ENCODE results near the gene TNFRSF9. TPM values are rescaled to one million over a fixed set of nuclear protein-coding genes. Genes with fewer than 3 reads are reported as not detected.

TNFRSF9 gene
- total RNA-seq, 4 donors from 2014 or later, result 0.17 TPM; not detected in 3

DNA sequence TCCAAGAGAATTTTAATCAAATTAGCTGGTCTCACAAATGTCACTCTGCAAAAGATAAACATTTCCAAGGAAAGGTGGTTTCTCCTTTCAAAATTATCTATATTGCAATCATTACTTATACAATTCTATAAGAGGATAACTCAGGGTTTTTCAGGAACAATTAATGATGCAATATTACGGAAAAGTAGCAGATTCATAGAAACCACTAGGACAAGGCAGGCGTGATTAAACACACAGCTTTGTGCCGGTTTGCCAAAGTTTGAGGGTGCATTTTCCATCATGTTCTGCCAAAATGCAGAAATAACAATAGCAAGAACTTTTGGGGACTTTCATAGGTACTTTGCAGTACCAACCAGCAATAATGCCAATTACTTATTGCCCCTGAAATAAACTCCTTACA, 605 bp downstream of the TNFRSF9 start:
- 62% methylated on average over 3 of the region's 3 CpGs for WGBS
- intact Hi-C loops (cut with DNase I), result no loop called here
- TF ChIP-seq CTCF (IDR thresholded peaks at IDR 0.05) (no peak), EP300 (IDR thresholded peaks at IDR 0.05) (no peak), POLR2A (IDR thresholded peaks at IDR 0.05; ENCODE audit: low read depth) (no peak), POLR2AphosphoS5 (IDR thresholded peaks at IDR 0.05) (no peak)

DNA sequence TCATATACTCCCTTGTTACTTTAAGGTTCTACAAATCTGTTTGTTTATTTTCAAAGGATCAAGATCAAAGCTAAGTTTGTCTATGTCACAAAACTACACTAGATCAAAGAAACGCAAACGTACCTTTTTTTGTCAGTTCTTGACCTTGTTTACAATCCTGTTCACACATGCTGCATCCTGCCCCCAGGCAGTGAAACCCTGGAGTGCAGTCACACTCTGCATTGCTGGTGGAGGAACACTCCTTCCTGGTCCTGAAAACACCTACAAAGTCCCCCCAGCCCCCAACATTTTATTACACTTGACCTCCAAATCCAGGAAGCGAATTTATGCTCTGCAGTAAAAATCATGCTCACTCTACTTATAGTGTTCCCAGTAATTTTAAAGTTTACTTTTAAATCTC, 2.6 kb downstream of the TNFRSF9 start:
- no peak overlapping the region for H3K27ac ChIP-seq (replicated peaks in 1 of 4)
- H3K36me3 ChIP-seq, result no peaks in the 10 kb centered on the region
- H3K9me3 ChIP-seq, result no peaks in the 10 kb centered on the region
- no peak overlapping the region for H3K4me3 ChIP-seq
- H3K27me3 ChIP-seq, result peaks cover 0 to 47% (median 0%) of the 10 kb centered on the region in 4 donors
- peaks cover 10 to 17% (median 13%) of the 10 kb centered on the region in 4 donors for H3K4me1 ChIP-seq
- no peak for DNase-seq (ENCODE audit: extremely low spot score)
- 62% methylated on average over 3 of the region's 3 CpGs for WGBS
- TF ChIP-seq POLR2AphosphoS5 (IDR thresholded peaks at IDR 0.05), result no peak
- TF ChIP-seq POLR2A (IDR thresholded peaks at IDR 0.05; ENCODE audit: low read depth), result no peak
- TF ChIP-seq CTCF (IDR thresholded peaks at IDR 0.05), result no peak
- TF ChIP-seq EP300 (IDR thresholded peaks at IDR 0.05), result no peak
- intact Hi-C loops (cut with DNase I), result no loop called here

More for the DNA sequence above, 605 bp downstream of the TNFRSF9 start:
- H3K27ac ChIP-seq (replicated peaks in 1 of 4), result no peak overlapping the region
- no peaks in the 10 kb centered on the region for H3K9me3 ChIP-seq
- no peak overlapping the region for H3K4me3 ChIP-seq
- no peaks in the 10 kb centered on the region for H3K36me3 ChIP-seq
- no peak for DNase-seq (ENCODE audit: extremely low spot score)
- H3K27me3 ChIP-seq, result peaks cover 0 to 32% (median 0%) of the 10 kb centered on the region in 4 donors
- peaks cover 10 to 17% (median 13%) of the 10 kb centered on the region in 4 donors for H3K4me1 ChIP-seq

- Histone ChIP-seq H3K36me3 (no peaks in the 10 kb centered on the region), H3K27ac (replicated peaks in 1 of 4) (no peak overlapping the region), H3K4me3 (no peak overlapping the region), H3K4me1 (no peaks in the 10 kb centered on the region), H3K9me3 (no peaks in the 10 kb centered on the region), H3K27me3 (peaks cover 0 to 66% (median 0%) of the 10 kb centered on the region in 4 donors)
- no peak for DNase-seq (ENCODE audit: extremely low spot score)
- intact Hi-C loops (cut with DNase I), result no loop called here
- WGBS, result 76% methylated on average over 15 of the region's 15 CpGs
- TF ChIP-seq CTCF (IDR thresholded peaks at IDR 0.05) (no peak), POLR2A (IDR thresholded peaks at IDR 0.05; ENCODE audit: low read depth) (no peak)
These were observed 8.0 kb downstream of the TNFRSF9 start for GRCh38 chr1:7932524-7933138.

DNA sequence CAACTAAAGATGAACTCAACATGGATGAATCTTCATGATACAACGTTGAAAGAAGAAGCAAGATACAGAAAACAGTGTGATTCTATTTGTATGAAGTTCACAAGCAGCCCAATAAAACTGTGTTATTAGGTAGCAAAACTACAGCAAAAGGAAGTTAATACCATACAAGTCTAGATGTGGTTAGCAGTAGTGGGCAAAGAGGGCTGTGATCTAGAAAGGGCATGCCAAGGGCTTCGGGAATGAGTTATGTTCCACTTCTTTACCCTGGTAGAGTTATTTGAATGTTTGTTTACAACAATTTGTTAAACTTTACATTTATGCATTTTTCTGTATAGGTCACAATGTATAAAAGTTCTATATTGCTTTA, 9.2 kb downstream of the TNFRSF9 start:
- Histone ChIP-seq H3K36me3 (no peaks in the 10 kb centered on the region), H3K27me3 (peaks cover 0 to 69% (median 0%) of the 10 kb centered on the region in 4 donors), H3K9me3 (no peaks in the 10 kb centered on the region), H3K27ac (replicated peaks in 1 of 4) (no peak overlapping the region), H3K4me1 (no peaks in the 10 kb centered on the region), H3K4me3 (no peak overlapping the region)
- intact Hi-C loops (cut with DNase I), result no loop called here
- WGBS, result 71% methylated on average over 2 of the region's 2 CpGs
- DNase-seq (ENCODE audit: extremely low spot score), result no peak
- TF ChIP-seq EP300 (IDR thresholded peaks at IDR 0.05) (no peak), POLR2AphosphoS5 (IDR thresholded peaks at IDR 0.05) (no peak), POLR2A (IDR thresholded peaks at IDR 0.05; ENCODE audit: low read depth) (no peak), CTCF (IDR thresholded peaks at IDR 0.05) (no peak)
